ENCODE measurements around the gene FNIP1.

DNA sequence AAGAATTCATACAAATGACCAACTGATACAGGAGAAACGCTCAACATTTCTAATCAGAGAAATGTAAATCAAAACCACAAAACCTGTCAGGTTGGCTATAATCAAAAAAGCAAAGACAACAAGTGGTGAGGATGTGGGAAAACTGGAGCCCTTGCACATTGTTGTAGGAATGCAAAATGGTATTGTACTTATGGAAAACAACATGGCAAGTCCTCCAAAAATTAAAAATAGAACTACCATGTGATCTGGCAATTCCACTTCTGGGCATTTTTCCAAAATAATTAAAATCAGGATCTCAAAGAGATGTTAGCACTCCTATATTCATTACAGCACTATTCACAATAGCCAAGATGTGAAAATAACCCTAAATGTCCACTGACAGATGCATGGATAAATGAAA is 76.1 kb downstream of the FNIP1 start:
- TF ChIP-seq REST (IDR thresholded peaks at IDR 0.05; ENCODE audit: low read depth) (no peak), ZBTB7A (IDR thresholded peaks at IDR 0.05; ENCODE audit: low read depth) (no peak), TAF1 (IDR thresholded peaks at IDR 0.05; ENCODE audit: low read depth) (no peak)
